Activated naive CD4-positive, alpha-beta T cell treated with Interleukin-2 at 50 U/mL for 16 hours (primary cell): Measurements from ENCODE around the gene NSG1.
"Not testable (repeated sequence)": the region's sequence is repeated elsewhere in the genome, so short reads cannot be mapped to it uniquely, and the experiment has no call there.

ENCODE experiments used
- DNase-seq: peaks from one replicate; pipeline ENCODE4 v3.0.0-alpha.2; 2020

Gene NSG1

GRCh38 chr4:4417886-4418285 lies 31.0 kb downstream of the NSG1 start:
- DNase-seq = no peak

GRCh38 chr4:4418676-4419390 lies 31.9 kb downstream of the NSG1 start:
- peak; percentile 12 for DNase-seq

GRCh38 chr4:4419896-4420295 lies 33.0 kb downstream of the NSG1 start:
- no peak for DNase-seq

GRCh38 chr4:4420421-4420820 lies 33.5 kb downstream of the NSG1 start:
- DNase-seq = no peak

GRCh38 chr4:4421356-4421755 lies 34.5 kb downstream of the NSG1 start:
- DNase-seq = no peak

- DNase-seq = not testable (repeated sequence)
Measured at GRCh38 chr4:4422117-4422516, 35.2 kb downstream of the NSG1 start.

- DNase-seq = no peak
Measured at GRCh38 chr4:4422856-4423499, 36.1 kb downstream of the NSG1 start.

- no peak for DNase-seq
Measured at GRCh38 chr4:4423706-4424498, 37.0 kb downstream of the NSG1 start.

GRCh38 chr4:4424499-4425115 lies 37.7 kb downstream of the NSG1 start:
- no peak for DNase-seq

- DNase-seq = no peak
Measured at GRCh38 chr4:4425119-4425690, 38.3 kb downstream of the NSG1 start.

- DNase-seq = no peak
Measured at GRCh38 chr4:4425696-4426095, 38.8 kb downstream of the NSG1 start.

- no peak for DNase-seq
Measured at GRCh38 chr4:4426511-4427120, 39.7 kb downstream of the NSG1 start.

GRCh38 chr4:4427121-4427870 lies 40.4 kb downstream of the NSG1 start:
- DNase-seq = no peak

GRCh38 chr4:4427886-4428285 lies 41.0 kb downstream of the NSG1 start:
- no peak for DNase-seq

- no peak for DNase-seq
Measured at GRCh38 chr4:4428966-4429875, 42.3 kb downstream of the NSG1 start.

GRCh38 chr4:4430492-4431195 lies 43.7 kb downstream of the NSG1 start:
- peak; percentile 52 for DNase-seq

- DNase-seq = no peak
Measured at GRCh38 chr4:4432341-4433125, 45.6 kb downstream of the NSG1 start.

GRCh38 chr4:4433941-4434340 lies 47.0 kb downstream of the NSG1 start:
- DNase-seq = no peak

GRCh38 chr4:4436244-4436823 lies 49.4 kb downstream of the NSG1 start:
- no peak for DNase-seq
